GM18907 (cell line): Measurements from ENCODE around the gene NTRK2.

Experiments
- ATAC-seq: cut with Tn5 transposase; IDR thresholded peaks from one replicate; pipeline ENCODE4 v1.9.1; 2021; ENCODE audit warnings: mild to moderate bottlenecking, moderate library complexity; ENCODE audit not compliant: unreplicated experiment

NTRK2 gene

DNA sequence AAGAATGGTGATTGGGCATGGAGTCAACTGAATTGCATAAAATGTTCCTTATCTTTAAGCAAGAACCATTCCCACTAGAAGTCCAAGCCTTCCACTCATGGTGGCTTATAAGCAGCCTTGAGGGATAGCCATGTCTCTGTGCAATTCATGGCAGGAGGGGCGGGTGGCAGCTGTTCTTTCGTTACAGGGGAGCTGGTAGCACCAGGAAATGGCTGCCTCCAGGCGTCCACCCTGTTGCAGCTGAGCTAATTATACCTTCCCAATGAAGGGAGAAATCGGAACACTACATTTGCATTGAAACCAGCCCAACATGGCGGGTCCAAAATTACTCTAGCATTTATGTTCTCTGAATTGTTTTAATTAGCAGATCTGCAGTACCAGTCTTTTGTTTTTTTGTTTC lies 289.8 kb downstream of the NTRK2 start:
- no peak for ATAC-seq

DNA sequence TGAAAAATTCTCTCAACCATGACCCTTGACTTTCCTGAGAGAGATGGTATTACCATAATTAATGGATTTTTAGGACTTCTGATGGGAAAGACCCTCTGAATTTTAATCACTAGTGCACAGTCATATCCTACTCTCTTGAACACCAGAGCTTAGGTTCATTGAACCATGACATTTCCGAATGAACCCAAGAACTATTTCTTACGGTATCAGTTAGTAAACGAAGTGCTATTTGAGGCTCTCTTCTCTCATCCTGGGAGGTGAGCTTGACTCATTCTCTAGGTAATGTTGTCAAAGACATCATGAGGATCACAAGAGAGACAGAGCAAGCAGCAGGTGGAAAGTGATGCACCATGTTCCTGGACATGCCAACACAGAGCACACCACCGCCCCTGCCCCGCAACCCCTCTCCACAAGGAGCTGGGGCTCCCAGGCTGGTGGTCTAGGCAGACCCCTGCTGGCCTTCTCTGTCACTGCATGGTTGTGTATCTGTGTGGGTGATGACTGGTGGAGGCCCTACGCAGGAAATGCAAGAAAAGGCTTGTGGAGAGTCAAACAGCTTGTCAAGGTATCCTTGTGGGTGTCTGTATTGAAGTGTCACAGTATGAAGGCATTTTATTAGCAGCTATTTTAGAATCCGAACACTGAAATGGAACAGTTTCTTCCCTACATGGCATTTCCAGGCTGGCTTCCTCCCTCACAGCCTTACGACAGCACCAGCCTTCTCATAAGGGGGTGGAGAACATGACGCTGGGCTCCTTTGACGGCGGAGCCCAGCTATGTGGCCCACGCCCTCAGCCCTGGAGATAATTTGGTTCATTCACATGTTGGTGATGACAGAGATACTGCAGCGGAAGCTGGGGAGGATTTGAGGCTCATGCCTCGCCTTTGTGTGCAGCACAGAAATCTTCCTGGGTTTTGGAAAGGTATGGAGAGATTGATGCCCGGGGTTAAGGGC lies 297.6 kb downstream of the NTRK2 start:
- ATAC-seq = no peak

DNA sequence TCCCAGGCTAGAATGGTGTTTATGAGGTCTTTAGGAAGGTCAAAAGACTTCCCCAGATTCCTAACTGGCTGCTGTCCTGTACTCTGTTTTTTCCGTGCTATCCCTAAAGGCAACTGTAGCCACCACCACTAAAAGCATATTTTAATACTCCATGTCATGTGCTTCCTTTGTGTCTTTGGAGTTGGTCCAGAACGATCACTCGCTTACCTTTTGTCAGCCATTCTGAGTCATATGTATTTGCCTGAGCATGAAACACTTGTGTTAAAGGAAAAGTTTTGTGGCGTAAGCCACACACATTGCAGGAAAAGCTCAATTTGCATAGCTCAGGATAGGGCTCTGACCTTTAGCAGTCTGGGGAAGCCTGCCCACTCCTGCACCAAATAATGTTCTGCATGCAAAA lies 299.6 kb downstream of the NTRK2 start:
- ATAC-seq = no peak

DNA sequence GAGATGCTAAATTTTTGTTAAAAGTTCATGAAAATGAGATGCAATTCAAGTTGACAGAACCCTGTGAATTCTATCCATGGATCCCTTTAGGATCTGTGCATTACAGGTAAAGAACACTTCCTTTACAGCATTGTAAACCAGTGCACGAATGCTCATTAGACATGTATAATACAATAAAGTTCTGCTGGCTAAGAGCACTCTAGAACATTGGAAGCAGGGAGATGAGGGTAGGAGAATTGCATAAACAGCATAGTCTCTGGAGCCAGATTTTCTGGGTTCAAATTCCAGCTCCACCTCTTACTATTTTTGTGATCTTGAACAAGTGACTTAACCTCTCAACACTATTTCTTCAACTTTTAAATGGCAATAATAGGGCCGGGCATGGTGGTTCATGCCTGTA lies 300.2 kb downstream of the NTRK2 start:
- no peak for ATAC-seq

DNA sequence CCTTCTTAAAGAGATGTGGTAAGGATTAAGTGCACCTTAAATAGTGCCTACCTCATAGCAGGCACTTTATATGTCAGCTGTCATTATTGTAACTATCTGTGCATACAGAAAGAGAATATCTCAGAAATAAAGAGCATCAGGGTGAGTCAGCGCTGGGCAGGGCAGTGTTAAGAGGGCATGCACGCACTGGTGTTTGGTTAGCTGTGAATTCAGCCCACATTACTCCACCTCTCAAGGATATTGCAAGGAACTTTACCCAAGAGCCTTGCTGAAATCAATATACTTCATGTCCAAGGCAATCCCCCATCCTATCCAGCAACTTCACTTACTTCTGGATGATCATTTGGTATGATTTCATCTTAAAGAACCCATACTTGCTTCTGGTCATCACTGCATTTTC lies 300.9 kb downstream of the NTRK2 start:
- no peak for ATAC-seq

DNA sequence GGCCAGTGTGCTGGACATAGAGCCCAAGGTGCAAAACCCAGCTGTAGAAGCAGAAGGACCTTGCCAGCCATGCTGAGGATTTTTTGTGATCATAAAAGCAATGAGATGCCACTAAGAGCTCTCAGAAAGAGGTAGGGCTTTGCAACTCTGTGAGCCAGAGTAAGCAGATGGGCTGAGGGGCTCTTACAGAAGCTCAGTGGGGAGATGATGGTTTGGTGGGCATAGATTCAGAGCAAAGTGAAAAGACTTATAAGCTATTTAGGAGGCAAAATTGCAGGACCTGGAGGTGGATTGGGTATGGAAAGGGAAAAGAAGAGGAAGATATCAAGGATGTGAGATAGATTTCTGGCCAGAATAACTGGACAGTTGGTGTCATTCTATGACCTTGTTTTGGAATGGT lies 302.0 kb downstream of the NTRK2 start:
- no peak for ATAC-seq

DNA sequence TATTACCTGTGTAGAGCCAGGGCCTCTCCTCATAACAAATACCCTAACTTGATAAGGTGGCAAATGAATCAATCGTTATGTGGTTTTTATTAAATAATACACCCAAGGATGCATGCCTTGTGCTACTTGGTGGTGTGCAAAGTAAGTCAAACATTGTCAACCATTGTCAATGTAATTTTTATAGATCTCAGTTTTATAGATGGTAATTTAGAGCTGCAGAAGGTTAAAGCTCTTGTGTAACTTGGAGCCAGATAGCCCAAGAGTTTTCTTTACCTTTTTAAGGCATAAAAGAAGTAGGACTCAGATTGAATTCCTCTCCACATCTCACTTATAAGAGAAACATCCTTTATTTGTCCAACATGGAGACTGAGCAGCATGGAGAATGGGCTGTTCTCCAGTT lies 304.7 kb downstream of the NTRK2 start:
- no peak for ATAC-seq

DNA sequence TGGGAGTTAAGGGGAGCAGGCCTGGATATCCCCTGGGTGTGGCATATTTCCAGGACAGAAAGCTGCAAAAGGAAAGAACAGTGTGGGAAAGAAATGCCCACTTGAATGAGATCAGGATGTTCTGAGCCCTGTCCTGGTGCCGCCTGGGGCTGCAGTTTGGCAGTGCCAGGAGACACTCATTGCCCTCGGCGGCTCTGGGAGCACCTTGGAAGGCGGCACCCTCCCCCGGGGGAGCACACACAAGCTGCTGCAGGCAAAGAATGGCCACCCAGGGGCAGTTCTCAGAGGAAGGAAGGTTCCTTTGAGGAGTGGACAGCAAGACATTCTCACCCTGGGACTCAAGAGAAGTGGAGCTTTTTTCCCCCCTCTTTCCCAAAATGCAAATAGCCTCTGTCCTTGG lies 305.3 kb downstream of the NTRK2 start:
- no peak for ATAC-seq

DNA sequence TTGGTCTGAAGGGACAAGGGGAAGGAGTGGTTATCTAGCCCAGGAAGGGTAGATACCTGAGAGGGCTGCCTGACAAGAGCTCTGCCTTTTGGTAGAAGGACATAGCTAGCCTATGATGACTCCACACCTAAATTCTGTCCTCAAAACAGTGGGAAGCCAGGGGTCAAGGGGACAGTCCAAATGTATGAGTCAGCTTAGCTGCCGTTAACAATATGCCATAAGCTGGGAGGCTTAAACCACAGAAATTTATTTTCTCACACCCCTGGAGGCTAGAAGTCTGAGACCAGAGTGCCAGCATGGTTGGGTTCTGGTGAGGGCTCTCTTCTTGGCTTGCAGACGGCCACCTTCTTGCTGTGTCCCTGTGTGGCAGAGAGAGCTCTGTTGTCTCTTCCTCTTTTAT lies 306.4 kb downstream of the NTRK2 start:
- ATAC-seq = no peak

DNA sequence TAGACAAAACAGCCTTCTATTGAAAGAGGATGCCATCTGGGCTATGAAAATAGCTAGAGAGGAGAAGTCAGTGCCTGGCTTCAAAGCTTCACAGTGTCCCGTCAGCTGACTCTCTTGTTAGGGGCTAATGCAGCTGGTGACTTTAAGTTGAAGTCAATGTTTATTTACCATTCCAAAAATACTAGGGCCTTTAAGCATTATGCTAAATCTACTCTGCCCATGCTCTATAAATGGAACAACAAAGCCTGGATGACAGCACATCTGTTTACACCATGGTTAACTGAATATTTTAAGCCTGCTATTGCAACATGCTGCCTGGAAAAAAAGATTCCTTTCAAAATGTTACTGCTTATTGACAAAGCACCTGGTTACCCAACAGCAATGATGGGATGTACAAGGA lies 309.1 kb downstream of the NTRK2 start:
- no peak for ATAC-seq

DNA sequence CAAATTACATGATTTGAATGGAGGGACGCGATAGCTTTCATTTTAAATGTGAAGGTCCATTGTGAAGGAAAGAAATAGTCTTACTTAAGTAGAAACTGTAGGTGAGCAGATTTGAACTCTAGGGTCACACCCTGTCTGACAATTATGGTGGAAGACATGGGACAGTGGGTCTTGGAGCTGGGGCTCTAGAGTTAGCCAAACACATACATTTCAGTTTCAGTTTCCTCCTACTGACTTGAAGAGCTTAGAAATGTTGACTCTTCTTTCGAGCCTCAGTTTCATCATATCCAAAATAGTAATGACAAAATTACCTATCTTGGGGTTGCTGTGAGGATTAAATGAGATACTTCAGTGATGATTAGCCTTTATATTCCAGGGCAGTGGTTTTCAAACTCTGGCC lies 314.2 kb downstream of the NTRK2 start:
- no peak for ATAC-seq

DNA sequence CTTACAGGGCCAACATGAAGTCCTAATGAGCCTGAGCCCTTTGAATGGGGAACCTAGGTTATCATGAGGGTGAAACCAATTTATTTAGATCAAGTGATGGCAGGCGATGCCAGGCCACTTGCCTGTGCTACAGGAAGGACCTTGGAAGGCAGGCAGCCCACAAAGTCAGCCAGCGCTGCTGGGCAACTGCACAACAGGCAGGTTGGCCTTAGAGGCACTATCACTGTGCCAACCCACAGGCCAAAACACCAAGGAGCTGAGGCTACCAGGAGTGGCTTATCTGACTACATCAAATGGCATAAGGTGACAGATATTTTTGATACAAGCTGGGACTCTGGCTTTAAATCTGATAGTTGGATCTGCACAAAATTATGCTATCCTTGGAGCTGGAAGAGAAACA lies 319.1 kb downstream of the NTRK2 start:
- ATAC-seq = no peak

DNA sequence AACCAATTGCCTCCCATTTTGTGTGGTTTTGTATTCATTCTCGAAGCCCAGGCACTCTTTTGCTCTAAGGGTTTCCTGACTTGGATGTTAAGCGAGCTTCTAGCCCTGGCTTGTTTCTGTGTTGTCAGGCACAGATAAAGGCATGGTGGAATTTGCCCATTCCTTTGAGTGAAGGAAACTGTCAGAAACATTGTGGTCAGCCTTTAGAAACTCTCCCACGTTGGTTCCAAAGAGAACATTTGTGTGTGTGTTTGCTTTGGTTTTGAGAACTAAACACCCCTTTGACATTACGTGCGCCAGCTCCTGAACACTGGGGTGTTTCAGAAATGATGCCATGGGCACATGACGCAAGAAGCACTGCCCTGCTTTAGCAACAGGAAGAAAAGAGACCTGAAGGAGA lies 320.9 kb downstream of the NTRK2 start:
- ATAC-seq = no peak

DNA sequence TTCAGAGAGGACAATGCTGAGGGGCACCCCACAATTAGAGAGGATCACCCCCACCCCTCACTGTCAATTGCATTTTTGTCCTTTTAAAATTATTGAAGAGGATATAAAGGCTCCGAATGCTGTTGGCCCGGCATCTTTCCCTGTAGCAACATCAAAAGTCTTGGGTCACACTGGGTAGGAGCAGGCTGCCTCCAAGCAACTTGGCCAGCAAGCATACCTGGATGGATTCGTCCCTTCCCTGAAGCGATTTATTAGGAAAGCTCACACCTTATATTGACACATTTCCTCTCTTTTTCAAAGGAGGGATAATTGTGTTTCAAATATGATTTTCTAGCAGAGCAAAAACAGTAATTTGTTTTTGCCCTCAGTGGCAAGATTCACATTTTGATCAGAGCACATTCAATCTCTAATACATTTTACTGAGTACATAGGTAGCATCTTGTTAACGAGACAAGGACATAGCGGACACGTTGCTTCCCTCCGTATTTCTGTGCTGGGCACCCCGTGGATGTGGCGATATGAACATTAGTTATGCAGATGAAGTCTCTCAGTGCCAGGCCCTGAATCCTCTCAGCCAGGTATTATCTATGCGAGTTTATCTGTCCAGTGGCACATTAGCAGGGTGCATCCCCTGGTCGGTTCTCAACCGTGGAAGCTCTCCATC lies 321.5 kb downstream of the NTRK2 start:
- no peak for ATAC-seq

DNA sequence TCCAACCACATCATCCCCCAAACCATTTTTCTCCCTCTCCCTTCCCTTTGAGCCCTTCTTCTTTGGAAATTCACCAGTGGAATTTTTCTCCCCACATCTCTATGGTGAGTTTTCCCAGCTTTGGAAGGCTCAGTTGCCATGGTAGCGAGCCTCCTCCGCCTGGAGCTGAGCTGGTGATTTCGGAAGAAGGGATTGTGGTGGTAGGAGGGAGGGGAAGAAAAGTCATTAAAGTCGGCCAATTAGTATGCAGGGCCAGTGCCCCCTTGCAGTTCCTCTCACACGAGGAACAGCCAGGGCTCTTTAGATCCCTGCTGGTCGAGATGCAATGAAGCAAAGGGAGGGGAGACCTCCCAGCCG lies 322.0 kb downstream of the NTRK2 start:
- ATAC-seq = no peak

DNA sequence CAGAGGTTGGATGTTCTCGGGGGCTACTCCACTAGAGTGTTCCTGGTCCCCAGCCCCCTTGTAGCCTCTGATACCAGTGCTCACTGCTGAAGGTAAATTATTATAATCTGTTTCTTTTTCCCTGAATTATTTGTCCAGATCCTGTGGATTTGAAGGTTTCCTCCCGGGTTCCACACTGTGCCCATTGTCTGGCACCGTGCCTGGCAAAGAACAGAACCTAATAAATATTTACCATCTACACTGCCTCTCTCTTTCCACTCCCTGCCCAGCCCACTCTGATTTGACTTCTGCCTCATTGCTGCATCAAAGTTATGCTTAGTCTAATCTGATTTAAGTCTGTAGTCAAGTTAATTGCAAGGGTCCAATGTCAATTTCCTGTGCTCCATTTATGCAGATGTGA lies 322.9 kb downstream of the NTRK2 start:
- ATAC-seq = no peak

DNA sequence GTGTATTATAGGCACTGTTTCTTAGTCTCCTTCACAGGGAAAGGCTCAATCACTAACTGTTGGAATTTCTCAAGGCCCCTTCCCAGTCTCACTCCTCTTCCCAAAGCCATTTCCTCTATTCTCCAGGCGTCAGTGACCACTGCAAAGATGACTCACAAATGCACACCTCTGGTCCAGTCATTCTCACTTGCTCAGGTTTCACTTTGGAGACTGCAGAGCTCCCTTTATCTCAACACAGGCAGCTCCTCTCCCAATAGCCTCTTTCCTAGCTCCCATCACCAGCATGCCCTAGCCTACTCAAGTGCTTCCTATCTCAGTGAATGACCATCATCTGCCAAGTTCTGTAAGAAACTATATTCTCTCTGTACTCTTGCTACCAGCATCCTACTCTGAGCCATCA lies 323.6 kb downstream of the NTRK2 start:
- no peak for ATAC-seq

DNA sequence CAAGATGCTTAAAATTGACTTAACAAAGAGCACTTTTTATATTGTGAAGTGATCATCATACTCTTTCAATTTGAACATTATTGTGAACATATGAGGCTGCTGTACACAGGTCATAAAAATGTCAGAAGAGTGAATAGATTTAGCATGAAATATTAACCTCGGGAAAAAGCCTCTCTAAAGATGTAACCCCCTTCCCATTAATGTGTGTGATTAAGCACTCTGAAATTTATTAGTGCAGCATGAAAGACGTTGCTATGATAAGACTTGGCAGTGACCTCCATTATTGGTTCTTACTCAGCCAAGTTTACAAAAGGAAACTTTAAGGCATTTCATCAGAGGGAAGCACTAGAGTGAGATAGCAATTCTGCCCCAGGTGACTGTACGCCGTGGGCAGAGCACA lies 326.5 kb downstream of the NTRK2 start:
- no peak for ATAC-seq

DNA sequence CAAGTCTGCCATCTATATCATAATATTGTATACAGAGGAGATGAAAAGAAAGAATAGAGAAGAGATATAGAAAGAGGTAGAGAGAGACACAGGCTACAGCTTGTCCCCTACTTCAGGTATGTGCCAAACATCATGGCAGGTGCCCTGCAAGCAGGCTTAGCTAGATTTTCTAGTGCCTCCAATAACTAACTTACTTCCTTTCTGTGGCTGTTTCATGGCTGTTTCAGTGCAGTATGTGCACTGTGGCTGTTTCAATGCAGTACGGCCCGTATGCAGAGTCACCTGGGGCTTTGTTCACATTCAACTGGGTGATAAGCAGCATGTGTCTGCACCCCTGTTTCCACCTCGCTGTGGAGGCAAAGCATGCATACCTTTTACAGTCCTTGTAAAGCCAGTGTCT lies 327.2 kb downstream of the NTRK2 start:
- no peak for ATAC-seq

DNA sequence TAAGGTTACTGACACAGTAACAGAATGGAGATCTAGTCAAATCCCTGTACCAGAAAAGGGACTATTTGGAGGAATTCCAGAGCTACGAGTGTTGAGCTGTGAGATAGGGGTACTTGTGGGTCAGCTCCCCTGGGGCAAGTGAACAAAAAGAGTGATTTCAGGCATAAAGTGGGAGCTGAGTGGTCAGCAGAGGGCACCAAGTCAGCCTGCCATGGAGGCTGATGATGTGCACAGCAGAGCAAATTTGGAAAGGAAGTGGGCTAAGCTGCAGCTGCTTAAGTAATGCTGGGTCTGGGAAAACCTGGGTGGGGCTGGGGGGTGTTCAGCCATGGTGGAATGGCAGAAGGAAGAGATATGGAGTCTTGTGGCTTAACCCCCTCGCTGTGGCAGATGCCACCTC lies 327.9 kb downstream of the NTRK2 start:
- no peak for ATAC-seq

DNA sequence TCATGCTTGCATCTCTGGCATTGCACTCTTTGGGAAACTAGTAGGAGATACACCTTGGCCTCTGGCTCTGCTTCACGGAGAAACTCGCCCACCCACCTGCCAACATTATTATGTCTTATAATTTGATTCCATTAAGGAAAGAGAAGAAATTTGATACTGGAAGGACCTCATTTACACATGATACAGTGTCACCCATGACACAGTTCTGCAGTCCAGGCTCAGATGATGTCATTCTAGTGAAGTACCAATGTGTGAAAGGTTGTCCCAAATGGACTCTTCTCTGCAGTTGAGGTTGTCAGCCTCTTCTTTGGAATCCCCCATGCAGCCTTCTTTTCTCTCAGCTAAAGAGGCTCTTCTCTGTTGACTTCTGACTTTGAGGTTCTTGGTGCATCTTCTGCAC lies 329.1 kb downstream of the NTRK2 start:
- no peak for ATAC-seq

DNA sequence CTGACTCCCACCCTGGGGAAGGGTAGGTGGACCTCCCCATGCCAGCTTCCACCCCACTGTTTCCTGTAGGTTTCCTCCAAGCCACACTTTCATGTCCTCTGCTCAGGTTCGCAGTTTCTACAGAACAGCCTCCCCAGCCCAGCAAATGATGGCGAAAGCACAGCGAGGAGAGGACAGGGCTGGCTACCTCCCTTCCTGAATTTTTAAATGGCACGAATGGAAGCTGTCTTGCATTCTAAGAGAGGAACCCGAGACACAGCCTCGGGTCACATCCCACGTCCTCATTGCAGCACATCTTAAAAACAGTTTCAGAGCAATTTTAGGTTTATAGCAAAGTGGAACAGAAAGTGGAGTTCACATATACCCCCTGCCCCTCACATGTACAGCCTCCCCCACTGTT lies 330.3 kb downstream of the NTRK2 start:
- no peak for ATAC-seq

DNA sequence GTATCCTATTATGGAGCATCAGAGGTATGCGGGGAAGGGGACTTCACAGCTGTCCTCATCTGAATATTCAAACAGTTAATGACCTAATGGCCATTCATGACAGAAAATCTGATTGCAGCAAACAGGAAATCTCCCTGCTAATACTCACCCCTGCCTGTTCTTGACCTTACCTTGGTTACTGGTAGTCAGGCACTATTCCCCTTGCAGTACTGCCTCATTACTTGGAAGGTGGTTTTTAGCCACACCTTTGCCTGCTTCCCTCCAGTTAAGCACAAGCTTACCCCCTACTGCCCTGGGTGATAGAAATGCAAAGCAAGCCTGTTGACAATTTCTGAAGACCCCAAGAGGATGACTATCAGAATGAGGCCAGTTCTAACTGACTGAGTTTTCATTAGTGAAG lies 332.4 kb downstream of the NTRK2 start:
- ATAC-seq = no peak
